Activated naive CD4-positive, alpha-beta T cell treated with anti-CD3 and anti-CD28 coated beads, Interleukin-2, amount 10 ng/mL, durations not matched to agents 7 days and 5 days (primary cell): ENCODE results near the gene TEX11.
"Not testable (repeated sequence)": the region's sequence is repeated elsewhere in the genome, so short reads cannot be mapped to it uniquely, and the experiment has no call there.

Experiments used
- CTCF ChIA-PET: fragments of 350-600 bp; sonication (Branson Sonifier 250); formaldehyde crosslinking; loops from one replicate; lab custom pipeline; 2021; ENCODE audit warnings: antibody characterized with exemption; lab: Charles Lee
- DNase-seq: peaks from one replicate; pipeline ENCODE4 v3.0.0-alpha.2; 2020
- H3K27ac Mint-ChIP-seq: one replicate; pipeline ENCODE4 v1.8.0; 2021; ENCODE audit warnings: mild to moderate bottlenecking, moderate library complexity, mixed read lengths
- H3K27me3 Mint-ChIP-seq: one replicate; pipeline ENCODE4 v1.8.0; 2021; ENCODE audit warnings: mild to moderate bottlenecking, mixed read lengths
- H3K36me3 Mint-ChIP-seq: one replicate; pipeline ENCODE4 v1.8.0; 2021; ENCODE audit warnings: mixed read lengths
- H3K4me1 Mint-ChIP-seq: one replicate; pipeline ENCODE4 v1.8.0; 2021; ENCODE audit warnings: mixed read lengths
- H3K4me3 Mint-ChIP-seq: one replicate; pipeline ENCODE4 v1.8.0; 2021; ENCODE audit warnings: mild to moderate bottlenecking, moderate library complexity, mixed read lengths
- H3K9me3 Mint-ChIP-seq: one replicate; pipeline ENCODE4 v1.8.0; 2021; ENCODE audit warnings: mixed read lengths

Gene TEX11

DNA sequence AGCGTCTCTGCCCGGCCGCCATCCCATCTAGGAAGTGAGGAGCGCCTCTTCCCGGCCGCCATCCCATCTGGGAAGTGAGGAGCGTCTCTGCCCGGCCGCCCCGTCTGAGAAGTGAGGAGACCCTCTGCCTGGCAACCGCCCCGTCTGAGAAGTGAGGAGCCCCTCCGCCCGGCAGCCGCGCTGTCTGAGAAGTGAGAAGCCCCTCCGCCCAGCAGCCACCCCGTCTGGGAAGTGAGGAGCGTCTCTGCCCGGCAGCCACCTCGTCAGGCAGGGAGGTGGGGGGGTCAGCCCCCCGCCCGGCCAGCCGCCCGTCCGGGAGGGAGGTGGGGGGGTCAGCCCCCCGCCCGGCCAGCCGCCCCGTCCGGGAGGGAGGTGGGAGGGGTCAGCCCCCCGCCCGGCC, 229.1 kb downstream of the TEX11 start:
- H3K4me3 Mint-ChIP-seq, CTCF ChIA-PET, H3K36me3 Mint-ChIP-seq, H3K27me3 Mint-ChIP-seq, DNase-seq, H3K4me1 Mint-ChIP-seq, H3K27ac Mint-ChIP-seq, H3K9me3 Mint-ChIP-seq: not testable (repeated sequence)

DNA sequence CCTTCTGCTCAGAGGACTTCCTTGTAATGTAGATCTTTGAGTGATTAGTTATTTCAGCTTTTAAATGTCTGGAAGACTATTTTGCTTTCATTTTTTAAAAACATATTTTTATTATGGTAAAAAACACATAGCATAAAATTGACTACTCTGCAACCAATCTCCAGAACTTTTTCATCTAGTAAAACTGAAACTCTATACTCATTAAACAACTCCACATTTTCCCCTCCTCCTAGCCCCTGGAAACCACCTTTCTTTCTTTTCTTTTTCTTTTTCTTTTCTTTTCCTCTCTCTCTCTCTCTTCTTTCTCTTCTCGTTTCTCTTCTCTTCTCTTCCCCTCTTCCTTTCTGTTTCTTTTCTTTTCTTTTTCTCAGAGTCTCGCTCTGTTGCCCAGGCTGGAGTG, 233.2 kb downstream of the TEX11 start:
- Mint-ChIP-seq H3K27ac (no peak overlapping the region), H3K36me3 (no peaks in the 10 kb centered on the region), H3K9me3 (no peaks in the 10 kb centered on the region), H3K4me3 (no peak overlapping the region), H3K27me3 (no peaks in the 10 kb centered on the region), H3K4me1 (peaks cover 2% of the 10 kb centered on the region)
- CTCF ChIA-PET: no interaction called here
- no peak for DNase-seq

DNA sequence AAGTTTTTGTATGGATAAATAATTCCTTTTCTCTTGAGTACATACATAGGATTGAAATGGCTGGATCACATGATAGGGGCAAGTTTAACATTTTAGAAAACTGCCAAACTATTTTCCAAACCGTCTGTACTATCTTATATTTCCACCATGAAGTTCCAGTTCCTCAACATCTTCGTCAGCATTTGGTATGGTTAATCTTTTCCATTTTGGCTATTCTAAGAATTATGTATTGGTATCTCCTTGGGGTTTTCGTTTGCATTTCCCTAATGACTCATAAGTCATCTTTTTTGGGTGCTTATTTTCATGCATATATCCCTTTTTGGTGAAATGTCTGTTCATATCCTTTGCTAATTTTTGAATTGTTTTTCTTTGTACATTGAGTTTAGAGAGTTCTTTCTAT, 236.2 kb downstream of the TEX11 start:
- no peak for DNase-seq
- Mint-ChIP-seq H3K27ac (no peak overlapping the region), H3K4me1 (peaks cover 2% of the 10 kb centered on the region), H3K36me3 (no peaks in the 10 kb centered on the region), H3K4me3 (no peak overlapping the region), H3K27me3 (no peaks in the 10 kb centered on the region), H3K9me3 (no peaks in the 10 kb centered on the region)
- CTCF ChIA-PET: no interaction called here

DNA sequence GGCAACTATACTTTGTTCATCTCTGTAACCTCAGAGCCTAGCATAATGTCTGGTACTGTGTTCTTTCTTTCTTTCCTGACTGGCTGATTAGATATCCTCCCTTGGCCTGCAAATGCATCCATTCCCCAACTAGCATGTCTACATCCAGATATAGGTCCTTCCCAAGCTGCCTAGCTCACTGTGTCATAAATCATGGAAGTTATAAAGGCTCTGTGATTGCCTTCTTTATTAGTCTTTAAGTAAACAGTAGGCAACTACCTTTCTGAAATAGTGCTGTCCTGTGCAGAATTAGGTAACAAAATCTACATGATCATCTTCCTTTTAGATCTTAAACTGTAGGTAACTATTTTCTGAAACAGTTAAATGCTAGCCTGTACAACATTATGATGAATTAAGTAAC, 239.4 kb downstream of the TEX11 start:
- CTCF ChIA-PET: no interaction called here
- Mint-ChIP-seq H3K4me1 (no peaks in the 10 kb centered on the region), H3K27ac (no peak overlapping the region), H3K36me3 (no peaks in the 10 kb centered on the region), H3K27me3 (no peaks in the 10 kb centered on the region), H3K4me3 (no peak overlapping the region), H3K9me3 (no peaks in the 10 kb centered on the region)
- no peak for DNase-seq

DNA sequence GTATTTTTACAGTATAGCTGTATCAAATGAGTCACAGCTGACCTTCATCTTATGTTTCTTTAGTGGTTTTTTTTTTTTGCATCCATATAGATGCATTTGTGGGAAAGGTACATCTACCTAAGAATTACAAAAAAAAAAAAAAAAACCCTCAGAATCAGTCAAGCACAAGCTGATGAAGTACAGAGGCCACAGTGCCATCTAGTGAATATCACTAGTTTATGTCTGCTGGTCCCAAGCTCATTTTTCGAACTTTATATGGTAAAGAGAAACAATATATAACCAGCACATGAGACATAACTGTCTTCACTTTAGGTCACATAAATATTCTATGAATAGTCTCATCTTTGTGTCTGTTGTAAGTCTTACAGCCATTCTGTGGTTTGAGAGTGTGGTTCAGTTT, 243.8 kb downstream of the TEX11 start:
- Mint-ChIP-seq H3K9me3 (no peaks in the 10 kb centered on the region), H3K4me1 (no peaks in the 10 kb centered on the region), H3K36me3 (no peaks in the 10 kb centered on the region), H3K27ac (no peak overlapping the region), H3K27me3 (peaks cover 10% of the 10 kb centered on the region), H3K4me3 (no peak overlapping the region)
- CTCF ChIA-PET: interaction anchor here (0.6 to 1.6 kb wide), 8 partner anchors 111 to 296 kb away, joined by 3 to 10 read pairs (median 4); no protein-coding TSS in a partner anchor
- peak; percentile 20 for DNase-seq

DNA sequence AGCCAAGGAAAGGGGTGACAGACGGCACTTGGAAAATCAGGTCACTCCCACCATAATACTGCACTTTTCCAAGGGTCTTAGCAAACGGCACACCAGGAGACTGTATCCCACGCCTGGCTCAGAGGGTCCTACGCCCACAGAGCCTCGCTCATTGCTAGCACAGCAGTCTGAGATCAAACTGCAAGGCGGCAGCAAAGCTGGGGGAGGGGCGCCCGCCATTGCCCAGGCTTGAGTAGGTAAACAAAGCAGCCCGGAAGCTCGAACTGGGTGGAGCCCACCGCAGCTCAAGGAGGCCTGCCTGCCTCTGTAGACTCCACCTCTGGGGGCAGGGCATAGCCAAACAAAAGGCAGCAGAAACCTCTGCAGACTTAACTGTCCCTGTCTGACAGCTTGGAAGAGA, 247.4 kb downstream of the TEX11 start:
- CTCF ChIA-PET, DNase-seq, H3K9me3 Mint-ChIP-seq, H3K4me1 Mint-ChIP-seq, H3K27ac Mint-ChIP-seq, H3K36me3 Mint-ChIP-seq, H3K4me3 Mint-ChIP-seq: not testable (repeated sequence)
- peaks cover 10% of the 10 kb centered on the region for H3K27me3 Mint-ChIP-seq

DNA sequence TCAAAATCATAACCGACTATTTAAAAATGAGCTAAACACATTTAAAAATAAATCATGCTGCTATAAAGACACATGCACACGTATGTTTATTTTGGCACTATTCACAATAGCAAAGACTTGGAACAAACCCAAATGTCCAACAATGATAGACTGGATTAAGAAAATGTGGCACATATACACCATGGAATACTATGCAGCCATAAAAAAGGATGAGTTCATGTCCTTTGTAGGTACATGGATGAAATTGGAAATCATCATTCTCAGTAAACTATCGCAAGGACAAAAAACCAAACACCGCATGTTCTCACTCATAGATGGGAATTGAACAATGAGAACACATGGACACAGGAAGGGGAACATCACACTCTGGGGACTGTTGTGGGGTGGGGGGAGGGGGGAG, 251.0 kb downstream of the TEX11 start:
- H3K36me3 Mint-ChIP-seq, CTCF ChIA-PET, H3K4me3 Mint-ChIP-seq, DNase-seq, H3K4me1 Mint-ChIP-seq, H3K9me3 Mint-ChIP-seq, H3K27ac Mint-ChIP-seq: not testable (repeated sequence)
- H3K27me3 Mint-ChIP-seq: peaks cover 10% of the 10 kb centered on the region

DNA sequence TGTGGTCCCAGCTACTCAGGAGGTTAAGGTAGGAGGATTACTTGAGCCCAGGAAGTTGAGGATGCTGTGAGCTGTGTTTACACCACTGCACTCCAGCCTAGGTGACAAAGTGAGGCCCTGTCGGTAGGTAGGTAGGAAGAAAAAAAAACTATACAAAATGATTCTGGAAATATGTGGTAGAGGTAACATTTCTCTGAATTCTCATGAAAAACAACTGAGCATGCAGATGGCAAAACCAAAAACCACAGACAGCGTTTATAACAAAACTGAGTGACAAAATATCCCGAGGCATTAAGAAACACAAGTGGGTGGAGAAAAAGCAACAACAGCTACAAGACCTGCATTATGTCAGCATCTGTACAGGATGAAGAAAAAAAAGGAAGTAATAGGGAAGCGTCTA, 252.2 kb downstream of the TEX11 start:
- no peaks in the 10 kb centered on the region for H3K9me3 Mint-ChIP-seq
- H3K4me3 Mint-ChIP-seq: no peak overlapping the region
- H3K4me1 Mint-ChIP-seq: peaks cover 7% of the 10 kb centered on the region
- no peak for DNase-seq
- CTCF ChIA-PET: no interaction called here
- peaks cover 2% of the 10 kb centered on the region for H3K27me3 Mint-ChIP-seq
- peak overlapping the region; percentile 68 for H3K27ac Mint-ChIP-seq
- no peaks in the 10 kb centered on the region for H3K36me3 Mint-ChIP-seq

DNA sequence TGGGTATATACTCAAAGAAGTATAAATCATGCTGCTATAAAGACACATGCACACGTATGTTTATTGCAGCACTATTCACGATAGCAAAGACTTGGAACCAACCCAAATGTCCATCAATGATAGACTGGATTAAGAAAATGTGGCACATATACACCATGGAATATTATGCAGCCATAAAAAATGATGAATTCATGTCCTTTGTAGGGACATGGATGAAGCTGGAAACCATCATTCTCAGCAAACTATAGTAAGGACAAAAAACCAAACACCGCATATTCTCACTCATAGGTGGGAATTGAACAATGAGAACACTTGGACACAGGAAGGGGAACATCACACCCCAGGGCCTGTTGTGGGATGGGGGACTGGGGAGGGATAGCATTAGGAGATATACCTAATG, 260.6 kb downstream of the TEX11 start:
- CTCF ChIA-PET, H3K4me3 Mint-ChIP-seq, H3K4me1 Mint-ChIP-seq, H3K9me3 Mint-ChIP-seq, H3K27me3 Mint-ChIP-seq, H3K27ac Mint-ChIP-seq, DNase-seq, H3K36me3 Mint-ChIP-seq: not testable (repeated sequence)

DNA sequence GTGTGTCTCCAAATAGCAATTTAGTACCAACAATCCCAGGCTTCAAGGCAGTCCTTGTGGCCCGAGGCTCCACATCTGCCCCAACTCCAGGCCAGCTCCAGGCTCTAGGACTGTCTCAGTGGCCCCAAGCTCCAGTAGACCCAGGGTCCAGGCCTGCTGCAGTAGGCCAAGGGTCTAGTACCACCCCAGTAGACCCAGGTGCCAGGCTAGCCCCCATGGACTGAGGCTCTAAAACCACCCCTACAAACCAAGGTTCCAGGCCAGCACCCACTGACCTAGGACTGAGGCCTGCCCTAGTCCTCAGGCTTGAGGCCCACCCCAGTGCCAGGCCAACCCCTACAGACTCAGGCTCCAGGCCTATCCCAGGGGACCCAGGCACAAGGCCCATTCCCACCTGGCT, 272.3 kb downstream of the TEX11 start:
- Mint-ChIP-seq H3K27ac (no peak overlapping the region), H3K36me3 (no peaks in the 10 kb centered on the region), H3K9me3 (peaks cover 2% of the 10 kb centered on the region), H3K4me3 (no peak overlapping the region), H3K4me1 (no peaks in the 10 kb centered on the region), H3K27me3 (no peaks in the 10 kb centered on the region)
- CTCF ChIA-PET: no interaction called here
- DNase-seq: no peak

DNA sequence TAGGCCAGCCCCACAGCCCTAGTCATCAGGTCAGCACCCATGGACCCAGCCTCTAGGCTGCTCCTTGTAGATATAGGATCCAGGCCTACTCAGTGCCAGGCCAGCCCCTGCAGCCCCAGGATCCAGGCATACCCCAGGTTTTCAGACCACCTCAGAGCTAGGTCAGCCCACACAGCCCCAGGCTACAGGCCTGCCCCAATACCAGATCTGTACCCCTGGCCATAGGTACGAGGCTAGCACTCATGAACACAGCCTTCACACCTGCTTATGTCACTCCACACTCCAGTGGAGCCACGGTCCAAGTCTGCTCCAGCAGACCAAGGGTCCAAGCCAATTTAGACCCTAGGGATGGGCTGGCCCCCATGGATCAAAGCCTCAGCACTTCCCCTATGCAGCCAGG, 272.8 kb downstream of the TEX11 start:
- H3K27me3 Mint-ChIP-seq: no peaks in the 10 kb centered on the region
- H3K4me3 Mint-ChIP-seq: no peak overlapping the region
- peaks cover 2% of the 10 kb centered on the region for H3K9me3 Mint-ChIP-seq
- DNase-seq: no peak
- CTCF ChIA-PET: no interaction called here
- H3K4me1 Mint-ChIP-seq: no peaks in the 10 kb centered on the region
- H3K36me3 Mint-ChIP-seq: no peaks in the 10 kb centered on the region
- no peak overlapping the region for H3K27ac Mint-ChIP-seq

DNA sequence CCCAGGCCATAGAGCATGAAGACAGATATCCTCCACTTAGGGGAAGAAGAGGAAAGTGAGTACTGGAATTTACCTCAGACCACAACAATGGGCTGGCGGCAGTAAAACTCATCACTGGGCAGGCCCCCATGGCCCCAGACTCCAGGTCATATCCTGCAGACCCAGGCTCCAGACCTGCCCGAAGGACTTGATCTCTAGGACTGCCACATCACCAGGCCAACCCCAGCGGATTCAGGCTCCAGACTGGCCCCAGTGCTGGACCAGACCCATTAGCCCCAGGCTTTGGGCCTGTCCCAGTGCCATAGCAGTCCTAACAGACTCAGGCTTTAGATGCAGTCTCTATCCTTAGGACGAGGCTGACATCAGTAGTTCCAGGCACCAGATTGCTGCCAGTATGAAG, 273.3 kb downstream of the TEX11 start:
- Mint-ChIP-seq H3K4me3 (no peak overlapping the region), H3K27me3 (no peaks in the 10 kb centered on the region), H3K4me1 (no peaks in the 10 kb centered on the region), H3K36me3 (no peaks in the 10 kb centered on the region), H3K9me3 (peaks cover 2% of the 10 kb centered on the region), H3K27ac (no peak overlapping the region)
- CTCF ChIA-PET: no interaction called here
- DNase-seq: no peak

DNA sequence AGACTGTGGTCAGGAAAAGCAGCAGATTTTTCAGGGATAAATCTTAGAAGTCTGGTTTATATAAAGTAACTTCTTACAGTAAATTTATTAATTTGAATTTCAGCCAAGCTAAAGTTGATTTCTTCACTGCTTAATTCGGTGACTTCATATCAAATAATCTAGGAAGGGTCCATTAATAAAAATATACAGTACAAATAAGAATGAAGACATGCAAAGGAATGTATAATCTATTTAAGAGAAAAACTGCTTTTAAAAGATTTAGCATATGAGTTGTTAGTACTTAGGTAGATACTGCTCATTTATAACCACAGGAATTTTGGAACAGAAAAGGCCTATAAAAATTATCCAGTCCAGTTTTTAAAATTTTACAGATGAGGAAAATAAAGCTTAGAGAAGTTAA, 286.8 kb downstream of the TEX11 start:
- Mint-ChIP-seq H3K4me1 (no peaks in the 10 kb centered on the region), H3K36me3 (no peaks in the 10 kb centered on the region), H3K9me3 (no peaks in the 10 kb centered on the region), H3K4me3 (no peak overlapping the region), H3K27ac (no peak overlapping the region), H3K27me3 (no peaks in the 10 kb centered on the region)
- DNase-seq: no peak
- CTCF ChIA-PET: no interaction called here

DNA sequence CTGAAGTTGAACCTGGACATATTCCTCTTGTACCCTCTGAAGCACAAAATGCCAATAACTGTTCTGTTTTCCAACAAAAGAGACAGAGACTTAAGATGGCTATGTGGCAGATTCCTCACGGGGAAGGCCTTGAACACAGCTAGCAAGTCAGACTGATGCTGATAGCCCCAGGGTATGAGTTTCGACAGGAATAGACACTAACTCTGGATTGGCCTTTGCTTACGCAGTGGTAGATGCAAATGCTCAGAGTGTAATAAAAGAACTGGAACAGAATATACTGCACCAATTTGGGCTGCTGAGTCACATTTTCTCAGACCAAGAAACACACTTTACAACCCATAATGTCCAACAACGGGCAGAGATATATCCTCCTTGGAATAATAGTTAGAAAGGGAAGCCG, 290.0 kb downstream of the TEX11 start:
- H3K4me3 Mint-ChIP-seq: no peak overlapping the region
- DNase-seq: no peak
- no peak overlapping the region for H3K27ac Mint-ChIP-seq
- H3K27me3 Mint-ChIP-seq: no peaks in the 10 kb centered on the region
- no peaks in the 10 kb centered on the region for H3K4me1 Mint-ChIP-seq
- no peaks in the 10 kb centered on the region for H3K9me3 Mint-ChIP-seq
- H3K36me3 Mint-ChIP-seq: no peaks in the 10 kb centered on the region
- CTCF ChIA-PET: no interaction called here

DNA sequence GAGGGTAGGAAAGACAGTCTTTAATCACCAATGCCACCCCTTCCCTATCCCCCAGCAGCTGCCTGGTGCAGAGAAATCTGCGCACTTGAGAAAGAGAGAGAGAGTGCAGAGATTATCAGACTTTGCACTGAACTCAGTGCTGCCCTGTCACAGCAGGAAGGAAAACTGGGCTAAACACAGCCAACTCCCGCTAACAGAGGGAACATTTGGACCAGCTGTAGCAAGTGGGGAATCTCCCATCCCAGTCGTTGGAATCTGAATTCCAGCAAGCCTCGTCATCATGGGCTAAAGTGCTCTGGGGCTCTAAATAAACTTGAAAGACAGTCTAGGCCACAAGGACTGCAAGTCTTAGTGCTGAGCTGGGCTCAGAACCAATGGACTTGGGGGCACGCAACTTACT, 295.2 kb downstream of the TEX11 start:
- Mint-ChIP-seq H3K4me1 (no peaks in the 10 kb centered on the region), H3K27me3 (peaks cover 4% of the 10 kb centered on the region), H3K27ac (no peak overlapping the region), H3K4me3 (no peak overlapping the region), H3K36me3 (no peaks in the 10 kb centered on the region), H3K9me3 (no peaks in the 10 kb centered on the region)
- CTCF ChIA-PET: no interaction called here
- DNase-seq: no peak

DNA sequence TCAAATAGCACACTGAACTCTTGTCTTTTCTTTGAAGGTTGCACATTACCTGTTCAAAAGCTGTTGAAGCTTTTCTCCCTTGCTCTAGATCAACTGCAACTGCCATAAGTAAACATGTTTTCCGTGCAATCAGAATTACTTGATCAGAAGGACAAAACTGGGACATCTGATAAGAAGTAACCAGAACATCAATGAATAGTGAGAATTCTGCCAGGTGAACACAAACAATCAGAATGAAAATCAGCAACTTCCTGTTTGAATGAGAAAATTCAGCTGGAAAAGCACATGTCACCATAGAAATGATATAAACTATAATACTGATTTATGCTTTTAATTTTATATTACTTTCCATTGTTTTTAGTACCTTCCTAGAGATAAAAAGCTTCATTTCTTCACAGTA, 303.2 kb downstream of the TEX11 start:
- CTCF ChIA-PET: interaction anchor here (0.7 kb wide), 1 partner anchor 169 kb away, joined by 3 read pairs; no protein-coding TSS in a partner anchor
- H3K9me3 Mint-ChIP-seq: no peaks in the 10 kb centered on the region
- H3K36me3 Mint-ChIP-seq: no peaks in the 10 kb centered on the region
- H3K4me3 Mint-ChIP-seq: no peak overlapping the region
- H3K27me3 Mint-ChIP-seq: peaks cover 4% of the 10 kb centered on the region
- no peaks in the 10 kb centered on the region for H3K4me1 Mint-ChIP-seq
- no peak overlapping the region for H3K27ac Mint-ChIP-seq
- DNase-seq: no peak
